ENCODE measurements around the gene TOMM20.
"Not testable (repeated sequence)": the region's sequence is repeated elsewhere in the genome, so short reads cannot be mapped to it uniquely, and the experiment has no call there.

GRCh38 chr1:235092415-235092814, 36.2 kb downstream of the TOMM20 start:
- not testable (repeated sequence) for TF ChIP-seq CTCF (IDR thresholded peaks at IDR 0.05; ENCODE audit: poor library complexity); EZH2phosphoT487 (IDR thresholded peaks at IDR 0.05; ENCODE audit: low read depth, severe bottlenecking, unreplicated experiment)
